GM18505 (cell line): ENCODE results near the gene TIE1.

Source experiments
- ATAC-seq: cut with Tn5 transposase; IDR thresholded peaks from one replicate; pipeline ENCODE4 v1.9.1; 2021; ENCODE audit not compliant: unreplicated experiment
- POLR2A ChIP-seq: IDR thresholded peaks from 4 replicates; pipeline ENCODE4 v1.6.1; 2011; ENCODE audit warnings: borderline replicate concordance; ENCODE audit not compliant: insufficient read depth, insufficient read length; ENCODE audit errors: extremely low read depth

Gene TIE1

DNA sequence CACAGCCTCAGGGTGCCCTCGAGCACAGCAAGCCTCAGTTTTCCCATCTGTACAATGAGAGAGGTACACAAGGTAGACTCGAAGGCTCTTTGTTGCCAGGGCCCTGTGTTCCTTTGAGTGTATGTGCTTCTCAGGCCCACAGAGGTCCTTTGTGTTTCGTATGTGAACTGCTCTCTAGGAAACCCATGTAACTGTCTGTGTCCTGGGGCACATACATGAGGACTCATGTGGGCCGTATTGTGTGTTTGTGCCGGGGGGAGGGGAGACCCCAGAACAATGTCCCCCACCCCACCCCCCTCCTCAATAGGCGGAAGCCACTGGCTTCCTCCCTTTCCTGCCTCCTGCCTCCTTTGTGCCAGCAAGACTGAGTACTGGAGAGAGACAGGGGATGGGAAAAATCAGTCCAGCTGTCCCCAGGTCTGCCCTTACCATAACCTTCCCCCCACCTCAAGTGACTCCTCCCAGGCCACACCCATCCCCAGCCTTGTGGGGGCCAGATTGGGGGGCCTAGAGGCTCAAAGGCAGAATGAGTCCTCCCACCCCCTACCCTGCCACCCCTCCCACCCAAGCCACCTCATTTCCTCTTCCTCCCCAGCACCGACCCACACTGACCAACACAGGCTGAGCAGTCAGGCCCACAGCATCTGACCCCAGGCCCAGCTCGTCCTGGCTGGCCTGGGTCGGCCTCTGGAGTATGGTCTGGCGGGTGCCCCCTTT lies at the start of gene TIE1:
TSS of gene TIE1 (plus strand) at position 605 of the 717 bp plus-strand sequence. CDS start at position 695, 90 bp downstream.
- TF ChIP-seq POLR2A: no peak
- no peak for ATAC-seq

DNA sequence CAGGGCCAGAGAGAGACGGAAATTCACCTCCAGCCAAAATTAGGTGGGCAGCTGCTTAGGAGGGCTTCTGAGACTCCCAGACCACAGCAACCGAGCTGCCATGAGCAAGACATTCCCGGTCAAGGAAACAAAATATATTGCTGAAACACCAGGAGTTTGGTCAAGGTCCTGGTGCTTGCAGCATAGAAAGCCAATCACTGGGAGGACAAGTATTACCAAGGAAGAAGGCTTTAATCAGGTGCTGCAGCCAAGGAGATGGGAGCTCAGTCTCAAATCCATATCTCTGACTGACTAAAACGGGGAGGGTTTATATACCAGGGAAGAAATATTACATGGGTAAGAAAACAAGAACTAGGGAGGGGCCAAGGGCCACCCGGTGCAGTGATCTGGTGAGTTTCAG lies 49.8 kb upstream of the TIE1 start:
- no peak for TF ChIP-seq POLR2A
- ATAC-seq: no peak

DNA sequence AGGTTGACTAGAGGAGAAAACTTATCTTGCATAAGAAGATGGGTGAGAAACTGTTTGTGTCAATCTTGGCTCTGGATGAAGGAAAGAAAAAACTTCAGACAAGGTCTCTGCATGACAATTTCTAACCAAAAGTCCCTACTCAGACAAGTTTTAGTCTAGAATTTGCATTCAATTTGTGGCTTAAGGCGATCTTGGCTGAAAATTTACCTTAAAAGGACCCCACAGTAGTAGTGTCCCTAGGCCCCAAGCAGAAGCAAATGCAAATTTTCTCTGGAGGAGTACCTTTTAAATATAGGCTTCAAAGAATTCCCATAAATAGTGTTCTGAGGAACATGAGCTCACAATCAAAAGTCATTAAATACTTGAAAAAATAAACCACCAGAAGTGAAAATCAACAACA lies 48.6 kb upstream of the TIE1 start:
- no peak for TF ChIP-seq POLR2A
- ATAC-seq: no peak

DNA sequence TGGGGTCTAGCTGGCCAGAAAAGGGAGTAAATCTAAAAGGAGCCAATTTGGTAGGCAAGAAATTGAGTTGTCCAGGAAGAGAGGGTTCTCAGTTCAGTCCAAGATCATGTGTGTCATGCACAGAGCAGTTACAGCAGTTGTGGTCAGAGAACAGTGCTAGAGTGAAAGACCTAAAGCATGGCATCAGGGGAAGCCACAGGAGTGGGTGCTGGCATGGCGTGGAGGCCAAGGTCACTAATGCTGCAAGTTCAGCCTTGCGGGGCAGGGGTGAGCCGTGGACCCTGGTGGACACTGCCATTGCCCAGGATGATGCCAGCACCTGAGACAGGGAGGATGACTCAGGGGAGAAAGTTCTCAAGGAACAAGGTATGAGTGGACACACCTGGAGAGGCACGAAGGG lies 47.6 kb upstream of the TIE1 start:
- ATAC-seq: no peak
- no peak for TF ChIP-seq POLR2A

DNA sequence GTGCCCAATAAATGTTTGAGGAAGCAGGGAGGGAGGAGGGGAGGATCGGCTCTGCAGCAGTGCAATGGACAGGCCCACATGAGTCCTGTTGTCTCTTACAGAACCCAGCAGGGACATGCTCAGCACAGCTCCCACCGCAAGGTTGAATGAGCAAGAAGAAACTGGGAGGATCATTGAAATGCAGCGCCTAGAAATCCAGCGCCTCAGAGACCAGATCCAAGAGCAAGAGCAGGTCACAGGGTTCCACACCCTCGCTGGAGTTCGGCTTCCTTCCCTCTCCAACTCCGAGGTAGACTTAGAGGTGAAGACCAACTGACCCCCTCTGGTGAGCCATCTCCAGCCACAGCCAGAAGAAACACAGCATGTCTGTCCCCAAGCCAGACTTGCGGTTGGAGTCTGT lies 46.9 kb upstream of the TIE1 start:
- TF ChIP-seq POLR2A: no peak
- no peak for ATAC-seq

DNA sequence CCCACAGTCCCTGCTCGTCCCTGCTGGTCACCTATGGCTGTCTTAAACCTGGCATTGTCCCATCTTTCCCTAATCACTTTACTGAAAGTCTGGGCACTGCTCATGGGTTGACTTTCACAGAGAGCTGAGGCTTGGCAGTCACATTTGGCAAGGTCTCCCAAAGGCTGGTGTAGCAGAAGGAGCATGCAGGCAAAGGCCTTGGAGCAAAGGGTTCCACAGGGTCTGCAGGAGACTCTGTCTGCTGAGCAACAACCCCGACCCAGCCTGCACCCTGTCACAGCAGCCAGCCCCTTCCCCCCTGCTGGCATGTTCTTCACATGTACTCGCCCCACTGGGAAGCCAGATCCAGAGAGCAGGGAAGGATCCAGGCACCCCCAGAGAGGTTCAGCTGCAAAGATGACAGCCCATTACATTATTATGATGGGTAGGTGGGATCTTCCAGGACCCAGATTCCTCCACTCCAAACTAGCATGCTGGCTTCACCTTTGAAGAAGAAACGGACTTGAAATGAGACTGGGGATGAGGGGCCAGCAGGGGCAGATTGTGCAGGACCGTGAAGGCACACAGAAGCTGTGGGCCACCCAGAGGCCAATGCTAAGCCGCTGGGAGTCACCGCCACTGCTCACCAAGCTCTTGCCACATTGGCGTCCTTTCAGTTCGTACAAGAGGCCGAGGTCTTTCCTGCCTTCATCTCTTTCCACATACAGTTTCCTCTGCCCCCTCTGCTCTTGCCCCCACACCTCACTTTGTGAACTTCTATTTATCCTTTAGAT lies 45.2 kb upstream of the TIE1 start:
- no peak for TF ChIP-seq POLR2A
- no peak for ATAC-seq

DNA sequence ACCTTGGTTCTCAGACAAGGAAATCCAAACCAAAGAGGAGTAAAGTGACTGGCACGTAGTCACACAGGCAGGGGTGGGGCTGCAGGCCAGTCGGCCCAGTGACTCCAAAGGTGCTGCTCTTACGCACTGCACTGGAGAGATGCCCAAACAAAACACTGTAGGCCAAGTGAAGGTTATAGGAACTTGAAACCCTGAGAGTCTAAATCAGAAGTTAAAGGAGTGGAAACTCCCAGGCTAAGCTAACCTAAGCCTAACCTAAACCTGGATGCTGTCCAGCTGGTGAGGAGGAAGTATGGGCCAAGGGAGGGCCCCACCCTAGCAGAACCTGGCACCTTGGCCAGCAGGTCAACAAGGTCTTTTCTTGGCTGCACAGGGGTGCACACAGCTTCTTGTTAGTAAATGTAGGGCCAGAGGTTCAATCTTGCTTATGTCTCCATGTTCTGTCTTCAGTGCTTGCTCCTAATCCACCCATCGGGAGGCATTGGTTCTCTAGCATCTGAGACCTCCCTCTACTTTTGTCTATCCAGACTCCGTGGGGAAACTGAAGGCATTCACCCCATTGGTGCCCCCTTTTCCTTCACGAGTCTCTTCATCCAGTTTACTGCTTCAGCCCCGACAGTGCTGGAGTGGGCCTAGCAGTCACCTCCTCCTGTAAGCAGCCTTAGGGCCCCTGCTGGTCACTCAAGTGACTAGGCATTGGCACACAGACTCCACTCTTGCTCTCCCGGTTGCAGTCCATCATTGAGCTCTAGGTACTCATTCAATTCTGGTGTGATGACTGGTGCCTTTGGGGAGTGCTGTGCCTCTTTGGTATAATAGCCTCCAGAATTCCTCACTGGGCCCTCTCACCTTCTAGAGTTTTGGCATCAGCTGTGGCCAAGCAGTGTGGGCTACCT lies 43.9 kb upstream of the TIE1 start:
- TF ChIP-seq POLR2A: no peak
- ATAC-seq: no peak

DNA sequence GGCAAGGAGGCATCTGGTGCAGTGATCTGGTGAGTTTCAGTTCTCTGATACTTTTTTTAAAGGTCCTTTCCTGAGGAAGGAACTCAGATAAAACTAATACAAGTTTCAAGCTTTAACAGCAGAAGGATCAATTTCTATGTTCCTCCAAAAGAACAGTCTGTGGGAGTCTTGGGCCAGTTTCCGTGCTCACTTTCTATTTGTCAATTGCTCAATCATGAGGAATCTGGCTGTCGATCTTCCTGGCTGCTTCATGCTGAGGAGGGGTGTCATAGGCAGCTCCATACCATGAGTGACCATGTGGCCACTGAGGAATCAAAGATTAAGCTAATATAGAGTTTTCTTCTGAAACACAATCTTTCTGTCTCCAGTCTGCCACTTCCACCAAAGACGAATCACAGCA lies 42.4 kb upstream of the TIE1 start:
- no peak for ATAC-seq
- TF ChIP-seq POLR2A: no peak

DNA sequence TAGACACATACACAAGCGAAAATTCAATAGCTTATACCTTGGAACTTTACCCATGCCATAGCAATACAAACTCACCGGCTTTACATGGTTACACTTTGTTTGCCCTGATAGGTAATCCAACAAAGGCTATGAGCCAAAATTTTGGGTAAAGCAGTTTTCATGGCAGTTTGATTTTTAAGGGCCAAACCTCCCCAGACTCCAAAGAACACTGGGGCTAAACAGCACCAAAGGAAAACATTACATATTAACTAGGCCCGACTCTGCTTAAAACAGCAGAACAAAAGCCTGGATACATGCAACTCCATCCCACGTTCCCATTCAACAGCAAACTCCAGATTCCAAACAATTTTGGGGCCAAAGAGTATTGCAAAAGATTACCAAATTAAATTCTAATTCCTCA lies 35.4 kb upstream of the TIE1 start:
- TF ChIP-seq POLR2A: no peak
- no peak for ATAC-seq

DNA sequence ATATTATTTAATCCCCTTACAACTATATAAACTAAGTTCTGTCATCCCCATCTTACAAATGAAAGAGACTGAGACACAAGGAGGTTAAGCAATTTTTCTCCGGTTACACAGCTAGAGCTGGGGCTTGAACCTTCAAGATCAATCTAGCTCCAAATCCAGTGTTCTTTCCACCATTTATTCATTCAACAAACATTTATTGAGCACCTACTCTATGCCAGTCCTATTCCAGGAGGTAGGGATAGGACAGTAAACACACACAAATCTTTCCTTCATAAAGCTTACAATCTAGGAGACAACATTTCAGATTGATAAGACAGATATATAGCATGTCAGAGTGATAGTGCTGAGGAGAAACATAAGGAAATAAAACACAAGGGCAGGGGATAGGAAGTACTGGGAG lies 33.9 kb upstream of the TIE1 start:
- no peak for TF ChIP-seq POLR2A
- no peak for ATAC-seq

DNA sequence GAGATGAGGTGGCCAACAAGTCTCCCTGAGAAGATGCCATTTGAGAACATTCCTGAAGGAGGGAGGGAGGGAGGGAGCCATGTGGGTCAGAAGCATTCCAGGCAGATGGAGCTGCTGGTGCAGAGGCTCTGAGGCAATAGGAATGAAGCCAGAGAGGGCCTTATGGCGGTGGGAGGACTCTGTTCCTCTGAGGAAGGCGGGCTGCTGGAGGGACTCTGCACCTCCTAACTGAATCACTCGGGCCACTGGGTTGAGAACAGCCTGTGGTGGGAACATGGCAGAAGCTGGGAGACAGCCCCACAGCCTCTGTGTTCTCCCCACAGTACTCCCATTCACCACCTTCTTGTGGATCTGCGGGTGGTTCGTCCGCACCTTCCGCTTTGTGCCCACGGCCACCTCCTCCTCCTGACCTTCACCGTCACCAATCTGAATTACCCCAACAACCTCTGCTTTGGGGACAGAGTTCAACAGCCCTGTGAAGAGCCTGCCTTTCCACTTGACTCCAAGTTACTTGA lies 33.4 kb upstream of the TIE1 start:
- ATAC-seq: no peak
- no peak for TF ChIP-seq POLR2A

DNA sequence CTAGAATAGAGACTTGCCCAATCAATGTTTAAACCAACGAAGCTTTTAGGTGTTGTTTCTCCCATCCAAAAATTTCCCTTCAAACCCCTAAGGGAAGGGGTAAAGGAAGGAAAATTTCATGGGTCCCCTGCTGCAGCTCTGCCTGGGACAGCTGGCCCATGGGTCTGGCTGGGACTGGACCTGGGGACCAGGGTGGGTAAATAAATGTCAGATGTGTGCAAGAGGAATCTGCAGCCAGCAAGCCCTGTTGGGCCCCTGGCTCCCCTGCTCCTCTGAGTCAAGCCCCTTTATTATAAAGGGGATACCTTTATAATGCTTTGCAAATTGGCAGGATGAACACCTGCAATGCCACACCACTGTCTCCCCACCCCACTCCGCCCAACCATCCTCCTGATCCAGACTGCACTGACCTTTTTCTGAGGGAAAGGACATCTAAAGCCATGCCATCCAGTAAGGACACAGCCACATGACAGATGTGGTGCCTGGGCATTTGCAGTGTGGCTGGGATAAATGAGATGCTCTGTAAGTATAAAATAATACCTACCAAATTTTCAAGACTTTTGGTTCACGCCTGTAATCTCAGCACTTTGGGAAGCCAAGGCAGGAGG lies 32.9 kb upstream of the TIE1 start:
- TF ChIP-seq POLR2A: no peak
- ATAC-seq: no peak
